Measurements from ENCODE around the gene KCNJ9.

- no peak for TF ChIP-seq CTCF (IDR thresholded peaks at IDR 0.05; ENCODE audit: poor library complexity, severe bottlenecking)
- no peak for TF ChIP-seq EZH2 (IDR thresholded peaks at IDR 0.05; ENCODE audit: borderline replicate concordance, insufficient read depth, low read length, poor library complexity, severe bottlenecking)
- no peak for TF ChIP-seq REST (IDR thresholded peaks at IDR 0.05; ENCODE audit: borderline replicate concordance)
- TF ChIP-seq POLR2AphosphoS5 (IDR thresholded peaks at IDR 0.05), result no peak
- TF ChIP-seq EP300 (conservative IDR thresholded peaks at IDR 0.05; ENCODE audit: poor library complexity, severe bottlenecking), result no peak
These were observed 32.2 kb upstream of the KCNJ9 start for GRCh38 chr1:160049101-160049500.

Data from neural cell (in vitro differentiated cells).